ELF-1 (cell line): ENCODE measurements around the gene FAAP100.
A peak's percentile ranks its signal among the peaks of the same experiment; 100 is the strongest.

Experiments used
- DNase-seq: peaks from one replicate; pipeline ENCODE4 v3.0.0-alpha.2; 2016; ENCODE audit warnings: low read depth, low spot score

Gene FAAP100

DNA sequence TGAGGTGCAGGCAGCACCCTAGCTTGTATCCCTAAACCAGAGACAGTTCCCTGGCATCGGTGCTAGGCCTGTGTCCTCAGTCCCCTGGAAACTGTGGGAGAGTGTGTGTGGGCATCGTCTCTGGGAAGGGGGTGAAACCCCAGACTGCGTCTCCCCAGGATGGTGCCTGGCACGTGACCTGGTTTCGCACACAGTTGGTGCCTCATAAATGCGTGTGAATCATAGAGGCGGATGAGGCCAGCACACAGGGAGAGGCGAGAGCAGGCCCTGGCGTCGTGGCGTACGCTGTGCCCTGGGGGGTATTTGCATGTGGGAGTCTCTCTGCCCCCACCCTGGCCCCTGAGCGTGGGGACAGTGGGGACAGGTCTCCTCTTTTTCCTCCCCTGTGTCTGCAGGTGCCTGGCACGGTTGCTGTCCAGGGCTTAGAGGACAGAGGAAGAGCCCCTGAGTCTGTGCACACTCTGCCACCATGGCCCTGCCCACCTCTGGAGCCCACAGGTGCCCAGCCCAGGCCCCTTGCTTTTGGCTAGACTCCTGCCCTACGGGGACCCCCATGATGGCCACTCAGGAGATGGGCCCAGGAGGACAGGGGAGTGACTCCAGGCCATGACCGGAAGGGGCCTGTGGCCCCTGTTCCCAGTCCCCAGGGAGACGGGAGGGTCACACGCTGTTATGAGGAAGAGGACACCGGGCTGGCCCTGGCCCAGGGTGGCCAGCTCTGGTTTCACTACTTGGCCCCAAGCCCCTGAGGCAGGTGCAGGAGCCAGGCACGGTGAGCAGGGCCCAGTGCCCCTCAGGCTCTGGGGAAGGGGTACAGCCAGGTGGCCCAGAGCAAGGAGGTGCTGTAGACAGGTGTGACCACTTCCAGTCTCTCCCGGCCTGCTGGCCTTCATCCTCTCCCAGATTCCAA, 25.2 kb downstream of the FAAP100 start:
- no peak for DNase-seq

DNA sequence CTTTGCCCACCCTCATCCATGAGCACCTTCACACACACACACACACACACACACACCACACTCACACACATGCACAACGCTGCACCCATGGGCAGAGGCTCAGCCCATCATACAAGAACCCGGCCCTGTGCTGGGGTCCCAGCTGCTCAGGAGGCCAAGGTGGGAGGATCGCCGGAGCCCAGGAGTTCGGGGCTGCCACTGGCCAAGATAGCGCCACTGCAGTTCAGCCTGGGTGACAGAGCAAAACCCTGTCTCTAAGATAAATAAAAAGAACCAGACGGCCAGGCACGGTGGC, 27.3 kb downstream of the FAAP100 start:
- no peak for DNase-seq

DNA sequence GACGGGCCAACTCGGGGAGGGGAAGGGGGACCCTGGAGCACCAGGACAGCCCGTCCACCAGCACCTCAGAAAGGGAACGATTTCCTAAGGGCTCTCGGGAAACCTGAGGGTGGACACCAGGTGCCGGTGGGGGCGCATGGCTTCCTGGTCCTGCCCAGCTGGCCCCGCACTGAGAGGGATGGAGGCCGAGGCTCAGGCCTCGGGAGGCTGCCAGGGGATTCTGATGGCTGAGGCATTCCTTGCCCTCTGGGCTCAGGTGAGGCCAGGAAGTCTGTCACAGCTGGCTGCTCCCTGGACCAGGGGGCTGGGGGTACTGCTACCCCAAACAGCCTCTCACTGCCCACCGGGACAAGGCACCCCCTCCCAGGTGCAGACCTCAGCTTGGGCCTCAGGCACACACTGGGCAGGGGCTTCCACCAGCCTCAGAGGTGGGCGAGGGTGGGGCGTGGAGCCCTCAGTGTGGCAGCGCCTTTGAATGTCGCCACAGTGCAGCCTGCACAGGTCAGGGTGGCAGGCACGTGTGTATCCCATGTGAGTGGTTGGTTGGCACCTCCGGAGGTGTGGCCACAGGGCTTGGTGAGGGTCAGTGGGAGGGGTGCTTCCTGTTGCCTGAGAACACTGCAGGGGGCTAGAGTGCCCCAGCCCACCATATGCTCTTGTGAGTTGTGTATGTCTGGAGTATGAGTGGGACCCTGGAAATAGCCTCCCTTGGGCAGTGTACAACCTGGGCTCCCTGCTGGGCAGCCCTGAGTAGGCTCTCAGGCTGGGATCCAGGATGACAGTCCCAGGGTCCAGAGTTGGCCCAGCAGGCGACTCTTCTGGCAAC, 27.9 kb downstream of the FAAP100 start:
- DNase-seq: no peak

DNA sequence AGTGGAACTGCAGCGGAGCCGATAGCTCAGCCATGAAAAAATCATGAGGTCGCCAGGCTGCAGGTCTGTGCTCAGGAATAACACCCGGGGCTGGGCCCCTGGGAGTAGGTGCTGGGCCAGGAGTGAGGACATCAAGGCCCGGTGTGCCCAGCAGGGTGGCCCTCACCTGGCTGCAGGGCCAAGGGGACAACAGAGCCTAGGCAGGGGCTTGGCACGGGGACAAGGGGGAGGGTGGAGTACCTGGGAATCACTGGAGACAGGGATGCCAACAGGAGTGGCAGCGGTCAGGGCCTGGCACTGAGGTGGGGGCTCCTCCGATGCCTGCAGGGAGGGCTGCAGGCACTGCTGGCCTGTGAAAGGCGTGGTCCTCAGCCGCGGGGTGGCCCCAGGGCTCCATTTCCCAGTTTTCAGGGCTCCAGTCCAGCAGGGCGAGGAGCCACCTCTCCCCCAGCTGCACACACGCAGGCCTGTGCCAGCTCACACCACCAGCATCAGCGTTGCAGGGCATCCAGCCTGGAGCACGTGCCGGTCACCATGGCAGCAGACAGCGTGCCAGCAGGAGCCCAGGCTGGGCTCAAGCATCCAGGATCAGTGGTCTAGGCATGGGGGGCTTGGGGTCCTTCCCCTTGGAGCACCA, 28.6 kb downstream of the FAAP100 start:
- no peak for DNase-seq

DNA sequence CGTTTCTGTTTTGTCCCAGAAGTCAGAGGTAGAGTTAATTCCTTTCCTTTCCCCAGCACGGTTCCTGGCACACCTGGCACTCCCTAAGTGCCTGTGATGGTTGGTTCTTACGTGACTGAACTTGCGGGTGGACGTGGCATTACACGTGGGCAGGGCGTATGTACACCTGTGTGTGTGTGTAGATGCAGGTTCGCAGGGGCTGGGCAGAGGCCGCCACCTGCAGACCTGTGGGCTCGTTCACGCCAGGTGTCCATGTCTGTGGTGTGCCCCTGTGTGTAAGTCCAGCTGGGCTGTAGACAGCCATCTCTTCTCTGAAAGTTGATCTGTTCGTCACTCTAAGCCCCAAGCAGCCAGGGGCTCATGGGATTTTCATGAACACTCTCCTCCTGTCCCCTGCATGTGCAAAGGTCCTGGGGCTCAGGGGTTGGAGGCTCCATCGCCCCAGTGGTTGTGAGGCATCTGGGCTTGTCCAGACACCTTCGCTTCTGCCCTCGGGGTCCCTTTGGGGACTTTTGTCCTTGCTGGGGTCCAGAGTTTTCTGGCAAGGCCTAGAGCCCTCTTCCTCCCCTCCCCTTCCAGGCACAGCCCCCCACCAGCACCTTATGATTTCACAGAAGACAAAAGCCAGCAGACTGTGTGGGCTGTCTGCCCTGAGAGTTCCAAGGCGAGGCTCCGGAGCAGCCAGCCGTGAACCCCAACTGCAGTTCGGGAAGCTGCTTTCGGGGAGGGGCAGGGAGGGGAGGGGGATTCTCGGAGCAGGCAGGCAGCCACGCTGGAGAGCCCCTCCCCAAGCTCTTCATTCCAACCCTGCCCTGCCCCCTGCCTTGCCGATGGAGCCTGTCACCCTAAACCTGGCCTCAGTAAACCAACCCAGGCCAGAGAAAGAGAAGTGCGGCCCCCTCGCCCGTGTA, 29.4 kb downstream of the FAAP100 start:
- peak; percentile 77 for DNase-seq

DNA sequence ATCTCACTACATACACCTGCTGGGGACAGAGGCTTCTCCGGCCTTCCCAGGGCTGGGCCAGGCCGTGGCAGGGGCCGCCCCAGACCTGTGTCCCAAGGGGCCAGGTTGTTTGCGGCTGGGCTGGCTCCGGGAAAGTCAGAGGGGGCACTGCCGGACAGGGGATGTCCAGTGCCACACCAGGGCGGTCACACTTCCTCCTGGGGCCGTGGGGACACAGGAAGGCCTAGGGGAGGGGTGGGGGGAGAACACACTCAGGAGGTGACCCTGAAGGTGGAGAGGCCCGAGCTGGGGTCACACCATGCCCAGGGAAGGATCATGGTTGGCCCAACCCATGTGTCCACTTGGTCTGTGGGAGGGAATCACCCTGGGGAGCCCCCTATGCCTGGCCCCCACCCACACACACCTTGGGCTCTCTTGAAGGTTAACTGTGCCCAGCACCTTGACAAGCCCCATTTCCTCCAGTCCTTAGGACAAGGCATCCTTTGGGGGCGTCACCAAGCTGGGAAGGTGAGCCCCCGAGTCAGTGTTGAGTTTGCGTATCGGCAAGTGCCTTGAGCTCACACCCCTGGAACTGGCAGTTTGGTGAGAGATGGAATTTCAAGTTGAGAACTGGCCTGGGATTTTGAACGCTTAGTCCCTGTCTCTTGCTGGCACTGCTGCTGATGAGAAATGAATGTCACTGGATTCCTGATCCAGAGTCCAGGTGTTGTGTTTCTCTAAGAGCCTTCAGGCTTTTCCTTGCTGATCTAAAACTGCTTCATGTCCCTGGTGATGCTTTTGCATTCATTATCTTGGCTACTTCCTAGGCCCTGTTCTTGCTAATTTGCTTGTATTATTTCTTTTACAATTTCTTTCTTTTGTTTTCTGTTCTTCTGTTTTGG, 31.9 kb downstream of the FAAP100 start:
- DNase-seq: no peak

DNA sequence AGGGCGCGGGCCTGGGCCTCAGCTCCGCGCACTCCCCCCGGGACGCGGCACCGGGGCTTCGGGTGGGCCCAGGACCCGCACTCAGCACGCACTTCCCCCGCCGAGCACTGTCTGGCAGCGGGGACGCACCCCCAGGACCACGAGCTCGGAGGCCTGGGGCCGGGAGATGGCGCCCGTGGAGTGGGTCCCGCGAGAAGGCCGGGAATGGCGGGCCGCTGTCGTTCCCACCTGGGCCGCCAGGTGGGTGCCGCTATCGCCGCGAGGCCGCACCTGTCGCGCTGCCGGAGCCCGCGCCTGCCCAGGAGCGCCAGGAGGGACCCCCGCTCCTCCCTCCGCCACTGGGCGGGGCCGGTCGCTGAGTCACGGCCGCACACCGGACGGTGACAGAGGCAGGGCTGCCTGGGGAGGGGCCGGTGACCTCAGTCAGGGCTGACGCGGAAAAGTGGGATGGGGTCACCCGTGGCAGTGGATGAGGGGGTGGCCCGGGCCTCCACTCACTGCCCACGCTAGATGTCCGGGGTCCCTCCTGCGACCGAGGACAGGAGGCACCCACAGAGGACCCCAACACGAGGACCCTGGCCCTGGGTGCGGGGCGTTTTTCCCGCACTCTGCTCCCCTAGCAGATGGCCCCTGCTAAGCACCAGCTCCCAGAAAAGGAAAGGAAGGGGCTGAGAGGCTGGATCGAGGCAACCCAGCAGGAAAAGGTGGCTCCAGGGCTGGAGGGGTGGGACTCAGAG, 32.7 kb downstream of the FAAP100 start:
- DNase-seq: peak; percentile 63

DNA sequence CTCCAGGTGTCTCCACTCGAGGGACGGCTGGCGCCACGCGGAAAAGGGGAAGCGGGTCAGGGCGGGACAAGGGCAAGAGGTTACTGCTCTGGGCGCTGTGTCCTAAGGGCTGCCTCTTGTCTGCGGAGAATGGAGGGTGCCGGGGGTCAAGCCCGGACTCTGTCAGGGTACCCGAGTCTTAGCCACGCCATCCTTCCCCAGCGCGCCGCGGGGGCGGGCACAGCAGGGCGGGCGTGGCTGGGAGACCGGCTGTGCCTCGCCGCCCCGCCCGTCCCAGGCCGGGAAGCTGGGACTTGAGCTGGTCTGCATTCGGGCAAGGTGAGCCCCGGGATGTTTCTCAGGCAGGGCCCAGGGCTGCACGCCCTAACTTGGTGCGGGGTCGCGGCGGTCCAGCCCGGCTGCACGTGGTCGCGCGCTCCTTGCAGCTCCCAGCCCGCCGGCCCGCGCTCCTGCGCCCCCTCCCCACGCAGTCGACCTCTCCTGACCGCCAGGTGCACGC, 33.3 kb downstream of the FAAP100 start:
- peak; percentile 54 for DNase-seq

DNA sequence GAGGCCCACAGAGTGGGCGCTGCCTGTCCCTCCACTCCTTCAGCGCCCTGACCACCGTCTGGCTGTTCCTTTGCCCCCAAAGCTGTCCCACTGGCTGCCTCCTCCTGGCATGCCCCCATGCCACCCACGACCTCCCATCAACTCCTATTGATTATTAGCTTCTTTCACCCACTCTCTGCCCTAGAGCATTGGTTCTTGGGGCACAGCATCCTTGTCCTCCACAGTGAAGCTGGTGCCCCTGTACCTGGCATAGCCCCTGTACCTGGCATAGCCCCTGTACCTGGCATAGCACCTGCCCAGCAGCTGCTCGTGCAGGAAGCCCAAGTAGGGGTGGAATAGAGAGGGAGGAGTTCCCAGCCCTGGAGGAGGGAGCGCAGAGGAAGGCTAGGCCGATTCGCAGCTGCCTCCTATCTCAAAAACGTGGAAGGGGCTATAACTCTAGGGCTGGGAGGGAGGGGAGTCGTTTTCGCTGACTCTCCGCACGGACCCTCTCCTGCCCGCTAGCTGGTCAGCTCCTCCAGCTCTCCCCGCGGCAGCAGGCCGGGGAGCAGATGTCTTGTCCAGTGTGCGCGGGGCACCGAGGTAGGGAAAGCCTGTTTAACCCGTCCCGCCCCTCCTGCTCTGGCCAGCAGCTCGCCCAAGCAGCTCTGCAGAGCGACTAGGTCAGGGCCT, 33.9 kb downstream of the FAAP100 start:
- peak; percentile 75 for DNase-seq

DNA sequence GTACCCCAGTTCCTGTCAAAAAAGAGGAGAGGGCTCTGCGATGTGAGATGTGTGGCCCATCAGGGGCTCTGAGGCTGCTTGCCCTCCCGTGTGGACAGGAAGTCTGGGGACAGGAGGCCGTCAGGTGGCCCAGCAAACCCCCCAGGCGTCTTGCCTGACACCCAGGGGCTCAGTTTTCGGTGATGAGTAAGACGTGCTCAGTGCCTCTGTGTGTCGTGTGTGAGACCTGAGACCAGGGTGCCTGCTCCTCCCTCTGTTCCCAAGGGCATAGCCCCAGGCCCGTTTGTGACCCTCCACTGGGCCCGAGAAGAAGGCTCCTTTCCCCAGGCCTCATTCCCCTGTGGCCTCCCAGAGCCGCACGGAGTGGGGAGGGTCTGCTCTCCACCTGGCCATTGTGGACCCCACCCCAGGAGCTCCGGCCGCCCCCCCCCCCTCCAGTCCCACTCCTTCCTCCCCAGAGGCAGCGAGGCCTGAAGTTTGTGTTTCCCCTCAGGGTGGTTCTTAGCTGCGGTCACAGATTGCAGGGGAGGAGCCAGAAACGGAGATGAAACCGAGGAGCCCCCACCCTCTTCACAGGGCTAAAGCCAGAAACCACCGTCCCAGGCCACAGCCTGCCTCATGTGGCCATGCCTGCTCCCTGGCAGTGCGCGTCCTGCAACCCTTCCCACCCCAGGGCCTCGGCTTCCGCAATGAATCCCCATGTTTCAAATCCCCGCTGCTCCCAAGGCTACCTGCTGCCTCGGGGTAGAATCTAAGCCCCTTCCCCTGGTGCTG, 34.6 kb downstream of the FAAP100 start:
- peak; percentile 66 for DNase-seq

DNA sequence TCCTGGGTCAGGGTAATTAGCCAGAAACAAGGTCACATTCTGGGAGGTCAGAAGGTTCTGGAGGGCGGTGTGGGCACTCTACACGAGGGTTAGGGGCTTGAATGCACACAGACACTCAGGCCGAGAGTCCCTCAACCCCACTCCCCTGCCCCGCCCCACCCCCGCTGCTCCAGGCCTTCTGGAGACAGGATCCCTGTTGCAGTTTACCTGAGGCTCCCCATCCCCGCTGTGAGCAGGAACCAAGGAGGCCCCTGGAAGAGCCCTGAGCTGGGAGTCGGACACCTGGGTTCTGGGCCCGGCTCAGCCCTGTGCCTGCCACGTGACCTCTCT, 35.2 kb downstream of the FAAP100 start:
- no peak for DNase-seq

DNA sequence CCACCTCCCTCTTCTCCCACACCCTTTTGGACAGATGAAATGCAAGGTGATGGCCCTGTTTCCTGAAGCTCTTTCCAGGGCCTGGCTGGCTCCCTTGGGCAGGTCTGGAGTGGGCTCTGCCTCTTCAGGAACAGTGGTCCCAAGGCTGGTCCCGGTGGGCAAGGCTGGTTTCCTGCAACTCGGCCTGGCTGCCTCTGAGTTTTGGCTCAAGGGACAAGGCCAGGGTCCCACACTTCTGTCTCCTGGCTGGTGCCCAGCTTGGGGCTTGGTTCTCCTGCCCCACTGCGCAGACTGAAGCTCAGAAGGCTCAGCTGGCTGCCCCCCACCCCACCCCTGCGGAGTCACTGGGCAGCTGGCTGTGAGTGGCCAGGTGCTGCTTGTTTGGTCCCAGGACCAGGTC, 35.7 kb downstream of the FAAP100 start:
- no peak for DNase-seq

DNA sequence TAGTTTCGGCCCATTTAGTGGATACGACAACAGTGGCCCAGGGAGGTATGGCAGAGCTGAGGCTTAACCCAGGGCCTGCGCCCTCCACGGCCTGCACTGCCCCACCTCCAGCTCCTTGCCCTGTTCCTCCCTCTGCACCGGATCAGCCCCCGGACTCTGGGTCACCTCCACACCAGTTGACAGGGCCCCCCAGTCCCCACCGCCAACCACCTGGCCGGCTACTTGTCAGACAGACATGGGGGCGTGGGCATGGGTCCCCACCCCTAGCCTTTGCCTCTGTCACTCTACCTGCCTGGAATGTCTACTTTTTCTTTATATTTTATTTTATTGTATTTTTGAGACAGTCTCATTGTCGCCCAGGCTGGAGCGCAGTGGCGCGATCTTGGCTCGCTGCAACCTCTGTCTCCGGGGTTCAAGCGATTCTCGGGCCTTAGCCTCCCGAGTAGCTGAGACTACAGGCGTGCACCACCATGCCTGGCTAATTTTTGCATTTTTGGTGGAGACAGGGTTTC, 36.6 kb downstream of the FAAP100 start:
- DNase-seq: no peak

DNA sequence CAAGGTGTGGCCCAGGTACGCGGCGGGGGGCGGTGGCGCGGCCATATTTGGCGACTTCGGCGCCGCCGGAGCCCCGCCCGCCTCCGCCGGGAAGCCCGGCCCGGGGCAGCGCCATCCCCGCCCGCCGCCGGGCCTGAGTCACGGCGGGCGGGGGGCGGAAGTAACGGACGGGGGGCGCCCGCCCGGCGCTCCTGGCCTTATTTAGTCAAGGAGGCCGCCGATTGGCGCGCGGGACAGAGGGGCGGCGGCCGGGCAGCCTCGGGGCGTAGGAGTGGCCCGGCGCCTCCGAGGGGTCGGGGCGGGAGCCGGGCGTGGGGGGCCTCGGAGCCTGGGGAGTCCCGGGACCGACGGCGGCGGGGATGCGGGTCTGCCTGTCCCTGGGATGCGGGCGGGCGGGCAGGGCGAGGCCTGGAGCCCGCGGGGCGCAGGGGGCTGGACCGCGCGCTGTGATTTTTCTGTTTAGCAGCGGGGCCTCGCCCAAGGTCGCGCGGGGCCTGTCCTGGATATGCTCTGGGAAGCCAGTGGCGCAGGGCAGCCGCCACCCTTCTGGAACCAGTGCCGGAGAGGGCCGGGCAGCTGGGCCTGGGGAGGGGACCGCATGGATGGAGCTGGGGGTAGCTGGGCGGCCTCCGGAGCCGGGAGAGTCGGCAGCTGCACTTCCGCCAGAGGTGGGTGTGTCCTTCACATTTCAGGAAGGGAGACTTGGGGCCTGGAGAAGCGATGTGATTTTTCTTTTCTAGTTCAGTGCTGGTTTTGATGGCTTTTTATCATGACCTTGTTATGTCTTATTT, 37.2 kb downstream of the FAAP100 start:
- DNase-seq: peak; percentile 79

DNA sequence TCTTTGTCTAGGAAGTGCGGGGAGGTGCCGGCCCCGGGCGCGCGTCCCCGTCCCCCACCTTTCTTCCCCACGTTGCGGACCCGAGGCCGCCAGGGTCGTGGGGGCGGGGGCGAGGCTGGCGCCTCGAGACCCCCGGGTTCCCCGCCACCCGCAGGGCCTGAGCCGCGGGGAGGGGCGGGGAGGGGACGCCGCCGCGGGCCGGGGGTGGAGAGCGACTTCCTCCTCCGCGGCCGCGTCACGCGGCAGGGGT, 37.7 kb downstream of the FAAP100 start:
- no peak for DNase-seq

DNA sequence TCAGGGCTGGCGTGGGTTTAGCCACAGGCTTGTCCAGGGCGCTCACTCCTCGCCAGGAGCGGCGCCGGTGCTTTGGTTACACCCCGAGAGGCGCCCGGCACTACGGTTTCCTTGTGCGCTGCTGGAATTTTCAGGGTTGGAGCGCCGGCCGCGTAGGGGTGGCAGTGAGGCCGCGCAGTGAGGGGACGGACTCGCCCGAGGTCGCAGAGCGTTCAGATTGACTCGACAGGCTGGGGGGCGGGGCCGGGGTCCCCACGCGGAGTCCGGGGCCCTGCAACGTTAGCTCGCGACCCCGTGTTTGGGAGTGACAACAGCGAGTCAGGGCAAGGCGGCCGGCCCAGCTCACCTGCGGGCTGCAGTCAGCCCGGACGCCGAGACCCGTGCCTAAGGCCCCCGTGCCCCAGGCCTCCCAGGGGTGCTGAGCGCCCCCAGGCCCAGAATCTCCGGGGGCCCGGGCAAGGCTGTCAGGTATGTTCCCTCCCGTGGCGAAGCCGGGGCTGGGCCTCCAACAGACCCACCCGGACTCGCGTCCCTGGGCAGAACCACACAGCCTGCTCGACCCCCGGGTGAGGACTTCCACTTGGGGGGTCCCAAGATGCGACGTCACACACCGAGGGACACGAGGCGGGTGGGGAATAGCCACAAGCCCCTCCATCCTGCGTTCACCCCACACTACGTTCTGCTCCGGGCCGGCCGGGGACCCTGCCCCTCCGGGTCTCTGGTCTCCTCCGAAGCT, 38.2 kb downstream of the FAAP100 start:
- peak; percentile 84 for DNase-seq

DNA sequence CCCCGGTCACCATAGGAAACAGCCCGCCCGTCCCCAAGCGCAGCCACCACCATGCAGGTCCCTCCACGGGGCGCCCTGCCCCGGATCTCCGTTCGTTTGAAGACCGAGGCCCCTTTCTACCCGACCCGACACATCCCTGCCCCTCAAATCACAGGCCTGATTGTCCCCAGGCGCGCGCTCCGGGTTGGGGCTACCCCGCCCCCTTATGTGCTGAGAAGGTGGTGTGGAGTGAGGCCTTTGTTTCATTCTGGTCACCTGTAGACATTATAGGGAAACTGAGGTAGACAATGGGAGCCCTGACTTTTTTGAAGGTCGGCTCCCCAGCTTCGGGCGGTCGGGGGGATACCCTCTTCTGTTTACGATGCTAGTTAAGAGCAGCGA, 38.8 kb downstream of the FAAP100 start:
- DNase-seq: peak; percentile 84
